SK-N-MC (cell line): ENCODE data around the gene GJA9.

ENCODE experiments used
- EZH2 ChIP-seq: fragments of 200-600 bp; sonication (generic); IDR thresholded peaks from one replicate; pipeline ENCODE4 v1.6.1; 2017; ENCODE audit warnings: antibody characterized with exemption
- FOXP2 ChIP-seq: optimal IDR thresholded peaks from 2 replicates; pipeline ENCODE3; 2011; ENCODE audit warnings: mild to moderate bottlenecking, moderate library complexity; ENCODE audit not compliant: insufficient read depth; ENCODE audit errors: extremely low read length, control extremely low read depth
- POLR2AphosphoS5 ChIP-seq: IDR thresholded peaks from 2 replicates; pipeline ENCODE4 v1.6.1; 2012; ENCODE audit warnings: mild to moderate bottlenecking, low read depth, low read length, borderline replicate concordance

GRCh38 chr1:38870996-38871395 is 10.4 kb downstream of the GJA9 start:
- TF ChIP-seq EZH2 (no peak), FOXP2 (no peak), POLR2AphosphoS5 (no peak)
